GM21619 (cell line): ENCODE results near the gene OLA1.
"Not testable (repeated sequence)": the region's sequence is repeated elsewhere in the genome, so short reads cannot be mapped to it uniquely, and the experiment has no call there.

Experiments used
- ATAC-seq: cut with Tn5 transposase; IDR thresholded peaks from one replicate; pipeline ENCODE4 v1.9.1; 2021; ENCODE audit not compliant: unreplicated experiment

The OLA1 gene

DNA sequence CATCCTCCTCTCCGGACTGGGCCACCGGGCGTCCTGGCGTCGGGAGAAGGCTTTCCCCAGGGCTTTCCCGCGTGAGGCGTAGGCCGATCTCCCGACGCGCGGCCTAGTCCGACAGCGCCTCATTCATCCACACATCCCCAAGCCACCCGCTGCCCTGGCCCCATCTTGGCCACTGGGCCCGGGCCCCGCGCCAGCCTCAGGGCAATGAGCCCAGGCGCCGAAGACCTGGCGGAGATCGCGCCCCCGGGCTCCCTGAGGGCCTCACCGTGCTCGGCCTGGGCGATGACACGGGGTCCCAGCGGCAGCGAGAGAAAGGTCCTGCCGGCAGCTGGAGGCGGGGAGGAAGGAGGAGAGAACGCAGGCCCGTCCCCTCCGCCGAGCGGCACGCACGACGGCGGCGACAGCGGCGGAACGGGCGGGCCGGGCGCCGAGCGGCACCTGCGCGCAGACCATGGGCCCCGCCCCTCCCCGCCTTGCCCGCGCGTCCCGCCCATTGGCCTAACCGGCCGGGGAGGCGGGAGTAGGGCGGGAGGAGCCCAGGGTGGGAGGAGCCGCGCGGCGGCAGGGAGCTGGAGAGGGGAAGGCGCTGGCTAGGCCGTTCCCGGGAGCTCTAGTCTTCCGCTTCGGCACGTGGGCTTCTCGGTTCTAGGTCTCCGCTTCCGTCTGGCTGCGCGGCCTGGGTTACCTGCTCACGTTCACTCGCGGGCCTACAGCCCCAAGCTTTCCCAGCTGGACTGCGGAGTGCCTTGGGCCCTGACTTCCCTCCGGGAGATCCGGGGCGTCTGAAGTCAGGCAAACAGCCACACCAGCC is at the start of gene OLA1:
Gene OLA1, minus strand, starts transcription at position 346 of the 811 bp plus-strand sequence. CDS start 1,717 bp downstream, outside the sequence.
- peak; percentile 95 for ATAC-seq

DNA sequence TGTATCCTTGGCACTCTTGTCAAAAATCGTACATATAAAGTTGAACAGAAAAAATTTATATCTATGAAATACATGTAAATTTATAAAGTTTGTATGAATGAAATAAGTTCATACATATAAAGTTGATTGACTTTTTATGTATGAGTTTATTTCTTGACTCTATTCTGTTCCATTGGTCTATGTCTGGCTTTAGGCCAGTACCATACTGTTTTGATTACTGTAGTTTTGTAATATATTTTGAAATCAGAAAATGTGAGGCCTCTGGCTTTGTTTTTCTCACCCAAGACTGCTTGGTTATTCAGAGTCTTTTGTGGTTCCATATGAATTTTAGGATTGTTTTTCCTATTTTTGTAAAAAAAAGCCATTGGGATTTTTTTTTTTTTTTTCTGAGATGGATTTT is 44.6 kb upstream of the OLA1 start:
- ATAC-seq: no peak

DNA sequence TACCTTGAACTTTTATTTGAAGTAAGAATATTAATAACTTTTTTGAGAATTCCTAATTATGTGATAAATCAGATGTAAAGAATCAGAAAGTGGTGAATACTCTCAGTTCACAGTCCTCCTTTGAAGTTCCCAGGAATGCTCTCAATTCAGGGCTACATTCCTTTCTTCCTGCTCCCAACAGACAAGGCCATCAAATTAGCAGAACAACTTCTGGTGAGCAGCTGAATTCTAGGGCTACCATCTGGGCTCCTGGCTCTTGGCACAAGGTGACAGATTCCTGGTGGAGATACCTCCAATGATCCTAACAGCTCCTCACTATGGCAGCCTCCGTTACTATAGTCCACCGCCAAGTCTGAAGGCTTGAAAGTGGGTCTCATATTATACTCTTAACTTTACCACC is 37.8 kb upstream of the OLA1 start:
- no peak for ATAC-seq

DNA sequence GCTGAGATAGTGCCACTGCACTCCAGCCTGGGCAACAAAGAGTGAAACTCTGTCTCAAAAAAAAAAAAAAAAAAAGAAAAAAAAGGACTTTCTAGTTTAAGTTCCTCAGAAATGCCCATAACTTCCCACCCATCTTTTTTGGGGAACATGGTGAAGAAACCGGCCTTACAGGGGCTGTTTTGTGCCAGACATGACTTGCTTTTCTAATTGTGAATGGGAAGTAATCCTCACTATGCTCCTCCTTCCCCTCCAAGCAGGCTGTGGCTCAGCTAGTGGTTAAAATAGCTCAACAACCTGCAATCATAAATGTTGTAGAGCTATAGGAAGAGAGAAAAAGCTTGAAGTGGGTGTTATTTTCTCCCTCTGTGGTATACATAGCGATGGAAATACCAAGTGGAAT is 34.1 kb upstream of the OLA1 start:
- ATAC-seq: no peak

DNA sequence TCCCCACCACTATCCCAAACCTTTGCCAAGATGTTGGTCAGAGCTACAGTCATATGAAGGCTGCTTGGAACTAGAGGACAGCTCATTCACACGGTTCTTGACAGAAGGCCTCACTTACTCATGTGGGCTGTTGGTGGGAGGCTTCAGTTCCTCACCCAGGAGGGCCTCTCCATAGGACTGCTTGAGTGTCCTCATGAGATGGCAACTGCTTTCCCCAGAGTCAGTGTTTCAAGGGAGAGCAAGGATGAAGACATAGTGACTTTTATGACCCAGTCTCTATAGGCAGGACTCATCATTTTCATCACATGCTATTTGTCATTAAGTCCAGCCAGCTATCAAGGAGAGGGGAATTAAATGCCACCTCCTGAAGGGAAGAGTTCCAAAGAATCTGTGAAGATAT is 33.4 kb upstream of the OLA1 start:
- ATAC-seq: no peak

DNA sequence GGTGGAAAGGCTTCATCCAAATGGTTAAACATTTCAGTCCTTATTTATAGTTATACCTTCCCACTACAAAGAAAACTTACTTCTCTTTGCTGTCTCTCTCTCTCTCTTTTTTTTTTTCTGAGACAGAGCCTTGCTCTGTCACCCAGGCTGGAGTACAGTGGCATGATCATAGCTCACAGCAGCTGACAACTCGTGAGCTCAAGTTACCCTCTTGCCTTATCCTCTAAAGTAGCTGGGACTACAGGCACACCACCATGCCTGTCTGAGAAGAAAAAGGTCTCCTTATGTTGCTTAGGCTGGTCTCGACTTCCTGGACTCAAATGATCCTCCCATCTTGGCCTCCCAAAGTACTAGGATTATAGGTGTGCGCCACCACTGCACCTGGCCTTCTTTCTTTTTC is 32.3 kb upstream of the OLA1 start:
- no peak for ATAC-seq

DNA sequence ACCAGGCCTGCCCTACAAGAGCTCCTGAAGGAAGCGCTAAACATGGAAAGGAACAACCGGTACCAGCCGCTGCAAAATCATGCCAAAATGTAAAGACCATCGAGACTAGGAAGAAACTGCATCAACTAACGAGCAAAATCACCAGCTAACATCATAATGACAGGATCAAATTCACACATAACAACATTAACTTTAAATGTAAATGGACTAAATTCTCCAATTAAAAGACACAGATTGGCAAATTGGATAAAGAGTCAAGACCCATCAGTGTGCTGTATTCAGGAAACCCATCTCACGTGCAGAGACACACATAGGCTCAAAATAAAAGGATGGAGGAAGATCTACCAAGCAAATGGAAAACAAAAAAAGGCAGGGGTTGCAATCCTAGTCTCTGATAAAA is 21.9 kb upstream of the OLA1 start:
- not testable (repeated sequence) for ATAC-seq

DNA sequence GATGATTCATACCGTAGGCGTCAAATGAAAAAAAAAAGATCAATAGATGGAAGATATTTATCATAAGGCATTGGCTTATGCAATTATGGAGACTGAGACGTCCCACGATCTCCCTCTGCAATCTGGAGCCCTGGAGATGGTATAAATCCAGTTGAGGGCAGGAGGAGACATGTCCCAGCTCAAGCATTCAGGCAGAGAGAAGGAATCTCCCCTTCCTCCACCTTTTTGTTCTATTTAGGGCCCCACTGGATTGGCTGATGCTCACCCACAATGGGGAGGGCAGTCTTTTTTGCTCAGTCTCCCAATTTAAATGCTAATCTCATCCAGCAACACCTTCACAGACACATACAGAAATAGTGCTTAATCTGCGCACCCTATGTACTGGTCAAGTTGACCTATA is 18.0 kb upstream of the OLA1 start:
- ATAC-seq: no peak

DNA sequence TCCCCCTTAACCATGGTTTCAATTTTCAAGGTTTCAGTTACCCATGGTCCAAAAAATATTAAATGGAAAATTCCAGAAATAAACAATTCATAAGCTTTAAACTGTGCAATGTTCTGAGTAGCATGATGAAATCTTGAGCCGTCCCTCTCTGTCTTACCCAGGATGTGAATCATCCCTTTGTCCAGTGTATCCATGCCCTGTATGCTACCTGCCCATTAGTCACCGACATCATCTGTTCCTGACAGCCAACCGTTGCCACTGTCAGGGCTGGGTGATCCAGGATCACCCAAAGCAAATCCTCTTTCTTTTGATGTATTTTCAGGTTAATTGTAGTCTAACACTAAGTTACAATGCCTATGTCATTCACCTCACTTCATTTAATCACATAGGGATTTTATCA is 15.7 kb upstream of the OLA1 start:
- no peak for ATAC-seq

DNA sequence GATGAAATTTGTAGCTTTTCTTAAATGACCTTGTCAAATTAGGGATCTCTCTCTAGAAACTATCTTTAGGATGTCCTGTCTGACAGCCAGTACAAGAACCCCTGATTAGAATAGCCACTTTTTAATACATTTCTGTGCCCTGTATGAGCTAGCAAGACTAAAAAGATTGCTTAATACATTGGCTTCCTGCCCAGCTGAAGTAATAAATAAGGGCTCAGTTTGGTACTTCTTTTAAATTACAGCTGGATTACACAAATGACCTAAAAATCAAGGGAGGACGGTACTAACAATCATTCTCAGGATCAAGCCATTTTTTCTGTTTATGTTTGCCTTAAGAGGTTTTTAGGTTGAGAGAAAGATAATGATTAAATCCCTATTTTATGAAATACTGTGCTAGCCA is 11.6 kb upstream of the OLA1 start:
- no peak for ATAC-seq

DNA sequence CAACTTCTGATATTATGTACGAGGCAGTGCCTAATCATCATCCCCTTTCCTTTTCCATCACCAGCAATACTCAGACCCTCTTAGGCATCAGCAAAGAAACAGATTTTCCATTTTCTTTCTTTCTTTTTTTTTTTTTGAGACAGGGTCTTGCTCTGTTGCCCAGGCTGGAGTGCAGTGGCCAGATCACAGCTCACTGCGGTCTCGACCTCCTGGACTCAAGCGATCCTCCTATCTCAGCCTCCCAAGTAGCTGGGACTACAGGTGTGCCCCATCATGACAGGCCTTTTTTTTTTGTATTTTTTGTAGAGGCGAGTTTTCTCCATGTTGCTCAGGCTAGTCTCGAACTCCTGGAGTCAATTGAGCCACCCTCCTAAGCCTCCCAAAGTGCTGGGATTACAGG is 5.9 kb upstream of the OLA1 start:
- ATAC-seq: no peak

DNA sequence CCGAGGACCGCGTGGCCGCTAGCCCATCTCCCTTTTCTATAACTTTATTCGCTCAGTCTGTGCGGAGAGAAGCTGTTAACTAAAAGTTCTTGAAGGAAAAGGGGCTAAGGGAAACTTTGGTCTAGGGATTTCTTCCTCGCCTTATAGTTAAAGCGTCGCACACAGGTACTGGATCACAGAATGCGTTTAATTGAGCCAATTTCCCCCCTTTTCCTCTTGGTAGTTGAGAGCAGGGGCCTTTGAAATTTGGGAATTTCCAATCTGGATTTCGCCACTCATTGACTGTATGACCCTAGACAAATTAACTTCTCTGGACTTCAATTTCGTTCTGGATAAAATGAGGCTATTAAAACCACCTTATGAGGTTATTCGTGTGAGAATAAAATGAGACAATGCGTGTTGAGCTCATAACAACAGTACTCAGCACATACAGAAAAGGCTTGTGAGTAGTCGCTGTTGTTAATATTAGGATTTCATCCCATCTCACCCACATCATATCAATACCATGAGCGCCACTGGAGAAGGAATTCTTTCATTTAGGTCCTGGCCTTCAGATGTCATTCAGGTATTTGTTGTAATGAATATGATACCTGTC is 763 bp upstream of the OLA1 start:
- no peak for ATAC-seq

DNA sequence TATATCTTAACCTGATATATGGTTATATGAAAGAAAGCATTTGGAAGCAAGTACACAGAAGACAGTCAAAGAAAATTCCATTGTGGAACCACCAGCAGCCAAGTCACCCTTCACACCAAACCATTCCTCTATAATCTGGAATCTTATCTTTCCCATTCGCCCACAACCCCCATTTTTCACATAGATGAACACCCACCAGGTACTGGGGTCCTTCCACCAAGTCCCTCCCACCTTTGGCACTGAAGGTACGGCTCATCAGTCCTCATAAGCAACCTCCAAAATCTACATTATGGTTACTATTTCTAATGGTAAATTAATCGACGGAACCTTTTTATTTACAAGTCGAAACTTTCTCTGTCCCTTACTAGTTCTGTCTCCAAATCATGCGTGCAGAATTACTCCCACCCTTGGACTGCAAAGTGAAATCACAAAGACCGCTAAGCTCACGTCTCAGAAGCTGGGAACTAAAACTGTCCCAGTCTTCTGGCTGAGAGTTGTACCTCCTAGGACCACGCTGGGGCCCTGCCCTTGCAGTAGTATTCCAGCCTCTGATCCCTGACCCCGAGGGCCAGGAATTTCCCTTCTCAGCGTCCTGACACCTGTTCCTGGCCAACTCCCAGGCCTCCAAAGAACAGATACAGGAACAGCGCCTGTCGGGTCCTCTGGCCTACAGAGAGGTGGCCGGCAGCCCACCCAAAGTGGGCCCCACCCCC is 702 bp downstream of the OLA1 start:
- peak; percentile 11 for ATAC-seq

DNA sequence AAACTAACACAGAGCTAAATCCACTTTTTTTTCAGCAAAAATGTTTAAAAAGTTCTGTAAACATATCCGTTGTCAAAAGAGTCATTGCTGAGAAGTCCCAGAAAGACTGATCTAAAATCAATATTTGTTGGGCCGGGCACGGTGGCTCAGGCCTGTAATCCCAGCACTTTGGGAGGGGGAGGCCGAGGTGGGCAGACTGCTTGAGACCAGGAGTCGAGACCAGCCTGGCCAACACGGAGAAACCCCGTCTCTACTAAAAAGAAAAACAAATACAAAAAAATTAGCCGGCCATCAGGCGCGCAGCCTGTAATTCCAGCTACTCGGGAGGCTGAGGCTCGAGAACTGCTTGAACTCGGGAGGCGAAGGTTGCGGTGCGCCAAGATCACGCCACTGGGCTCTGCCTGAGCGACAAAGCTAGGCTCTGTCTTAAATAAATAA is 1.4 kb downstream of the OLA1 start:
- ATAC-seq: no peak

DNA sequence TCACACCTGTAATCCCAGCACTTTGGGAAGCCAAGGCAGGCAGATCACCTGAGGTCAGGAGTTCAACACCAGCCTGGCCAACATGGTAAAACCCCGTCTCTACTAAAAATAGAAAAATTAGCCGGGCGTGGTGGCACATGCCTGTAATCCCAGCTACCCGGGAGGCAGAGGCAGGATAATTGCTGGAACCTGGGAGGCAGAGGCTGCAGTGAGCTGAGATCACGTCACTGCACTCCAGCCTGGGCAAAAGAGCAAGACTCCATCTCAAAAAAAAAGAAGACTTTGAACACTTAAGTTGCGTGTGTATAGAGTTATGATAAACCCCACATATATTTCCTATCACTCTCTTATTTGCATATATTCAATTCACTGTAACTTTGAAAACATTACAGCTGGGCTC is 2.7 kb downstream of the OLA1 start:
- not testable (repeated sequence) for ATAC-seq

DNA sequence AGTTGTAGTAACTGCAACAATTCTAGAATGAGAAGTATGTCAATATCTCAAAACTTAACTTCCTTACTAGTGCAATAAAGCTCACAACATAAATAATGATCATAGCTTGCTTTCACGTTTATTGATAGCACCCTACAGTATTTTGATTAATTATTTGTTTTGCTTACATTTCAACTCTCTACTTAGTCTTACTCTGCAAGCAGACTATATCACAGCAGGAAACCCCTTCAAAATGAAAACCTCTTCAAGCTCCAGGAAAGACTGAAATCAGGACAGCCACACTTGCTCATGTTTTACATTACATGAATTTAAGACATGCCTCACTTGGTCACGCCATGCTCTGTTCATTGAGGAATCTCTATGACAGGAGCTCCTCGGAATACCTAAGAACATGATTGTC is 3.3 kb downstream of the OLA1 start:
- no peak for ATAC-seq

DNA sequence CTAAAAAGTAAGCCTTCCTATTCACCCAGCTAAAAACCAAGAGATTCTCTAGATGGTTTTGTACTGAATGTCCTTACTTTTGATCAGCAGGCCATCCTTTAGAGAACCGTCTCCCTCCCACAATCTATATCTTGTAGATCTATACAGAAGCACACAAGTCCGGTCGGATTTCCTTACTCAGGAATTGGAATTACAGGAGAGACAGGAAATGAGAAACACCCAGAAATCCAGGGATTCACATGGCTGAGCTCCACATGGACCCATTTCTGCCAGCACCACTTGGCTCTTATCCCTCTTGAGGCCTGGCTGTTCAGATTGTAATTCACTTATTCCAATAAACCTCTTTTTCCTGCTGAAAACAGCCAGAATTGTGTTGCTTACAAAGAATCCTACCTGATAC is 4.5 kb downstream of the OLA1 start:
- ATAC-seq: no peak

DNA sequence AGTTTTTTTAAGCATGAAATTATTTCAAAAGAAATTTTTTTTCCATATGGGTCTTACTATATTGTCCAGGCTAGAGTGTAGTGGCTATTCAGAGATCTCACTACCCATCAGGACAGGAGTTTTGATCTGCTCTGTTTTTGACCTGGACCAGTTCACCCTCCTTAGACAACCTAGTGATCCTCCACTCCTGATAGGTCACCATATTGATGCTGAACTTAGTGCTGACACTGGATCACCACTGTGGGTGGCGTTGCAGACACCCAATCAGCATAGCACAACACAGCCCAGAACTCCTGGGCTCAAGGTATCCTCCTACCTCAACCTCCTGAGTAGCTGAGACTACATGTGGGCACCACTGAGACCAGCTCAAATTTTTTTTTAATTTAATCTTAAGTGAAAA is 8.2 kb downstream of the OLA1 start:
- no peak for ATAC-seq

DNA sequence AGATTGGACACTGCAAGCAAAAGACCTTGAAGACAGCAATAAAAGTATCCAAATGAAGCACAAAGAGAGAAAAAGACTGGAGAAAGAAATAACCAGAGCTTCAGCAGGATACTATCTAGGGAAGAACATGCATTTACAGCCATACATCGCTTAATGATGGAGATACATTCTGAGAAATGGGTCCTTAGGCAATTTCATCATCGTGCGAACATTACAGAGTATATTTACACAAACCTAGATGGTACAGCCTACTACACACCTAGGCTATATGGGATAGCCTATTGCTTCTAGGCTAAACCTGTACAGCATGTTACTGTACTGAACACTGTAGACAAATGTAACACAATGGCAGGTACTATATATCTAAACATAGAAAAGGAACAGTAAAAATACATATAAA is 11.9 kb downstream of the OLA1 start:
- ATAC-seq: no peak

DNA sequence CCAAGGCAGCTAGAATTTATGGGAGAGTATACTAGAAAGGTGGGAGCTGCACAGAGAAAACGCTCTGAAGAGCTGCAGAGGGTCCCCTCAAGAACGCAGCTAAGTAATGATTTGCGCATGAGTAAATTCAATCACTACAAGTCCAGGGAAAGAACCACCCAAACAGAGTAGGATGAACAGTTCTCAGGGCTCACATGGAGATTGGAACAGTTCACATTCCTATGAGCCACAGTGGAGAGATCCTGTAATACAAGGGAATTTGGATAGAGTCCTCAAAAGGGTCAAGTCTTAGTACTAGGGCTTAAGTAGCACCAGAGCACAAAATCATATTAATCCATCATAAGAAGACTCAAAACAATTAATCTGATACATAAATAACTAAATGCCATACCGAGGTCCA is 12.7 kb downstream of the OLA1 start:
- ATAC-seq: no peak

DNA sequence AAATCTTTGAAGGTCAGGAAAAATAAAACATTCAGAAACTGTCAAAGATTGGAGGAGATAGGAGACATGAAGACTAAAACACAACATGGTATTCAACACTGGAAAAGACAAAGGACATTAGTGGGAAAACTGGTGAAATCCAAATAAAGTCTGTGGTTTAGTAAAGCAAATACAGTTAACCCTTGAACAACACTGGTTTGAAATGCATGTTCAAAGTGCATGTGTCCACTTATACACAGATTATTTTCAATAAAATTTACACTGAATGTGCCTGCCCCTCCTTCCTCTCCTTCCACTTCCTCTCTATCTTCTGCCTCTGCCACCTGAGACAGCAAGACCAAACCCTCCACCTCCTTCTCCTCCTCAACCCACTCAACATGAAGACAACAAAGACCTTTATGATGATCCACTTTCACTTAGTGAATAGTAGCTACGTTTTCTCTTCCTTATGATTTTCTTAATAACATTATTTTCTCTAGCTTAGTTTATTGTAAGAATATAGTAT is 14.5 kb downstream of the OLA1 start:
- ATAC-seq: no peak

DNA sequence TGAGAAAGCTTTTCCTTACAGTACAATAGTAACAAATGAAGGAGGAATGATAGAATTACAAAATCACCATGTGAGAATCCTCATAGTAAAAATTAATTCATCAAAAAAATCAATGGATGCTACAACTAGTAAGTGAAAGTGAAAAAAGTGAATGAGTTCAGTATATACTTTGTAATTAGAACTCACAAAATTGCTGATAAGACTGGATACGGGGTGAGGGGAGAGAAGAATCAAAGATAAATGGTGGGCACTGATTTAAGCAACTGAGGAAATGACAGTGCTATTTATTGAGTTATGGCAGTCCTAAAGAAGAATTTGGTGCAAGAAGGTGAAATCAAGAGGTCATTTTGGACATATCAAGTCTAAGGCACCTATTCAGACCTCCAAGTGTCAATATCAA is 20.6 kb downstream of the OLA1 start:
- no peak for ATAC-seq
